ENCODE measurements around the gene EMX1. TPM values are rescaled to one million over a fixed set of nuclear protein-coding genes. Genes with fewer than 3 reads are reported as not detected.

Gene EMX1
- total RNA-seq, 2 experiments from 2014 or later: not detected

DNA sequence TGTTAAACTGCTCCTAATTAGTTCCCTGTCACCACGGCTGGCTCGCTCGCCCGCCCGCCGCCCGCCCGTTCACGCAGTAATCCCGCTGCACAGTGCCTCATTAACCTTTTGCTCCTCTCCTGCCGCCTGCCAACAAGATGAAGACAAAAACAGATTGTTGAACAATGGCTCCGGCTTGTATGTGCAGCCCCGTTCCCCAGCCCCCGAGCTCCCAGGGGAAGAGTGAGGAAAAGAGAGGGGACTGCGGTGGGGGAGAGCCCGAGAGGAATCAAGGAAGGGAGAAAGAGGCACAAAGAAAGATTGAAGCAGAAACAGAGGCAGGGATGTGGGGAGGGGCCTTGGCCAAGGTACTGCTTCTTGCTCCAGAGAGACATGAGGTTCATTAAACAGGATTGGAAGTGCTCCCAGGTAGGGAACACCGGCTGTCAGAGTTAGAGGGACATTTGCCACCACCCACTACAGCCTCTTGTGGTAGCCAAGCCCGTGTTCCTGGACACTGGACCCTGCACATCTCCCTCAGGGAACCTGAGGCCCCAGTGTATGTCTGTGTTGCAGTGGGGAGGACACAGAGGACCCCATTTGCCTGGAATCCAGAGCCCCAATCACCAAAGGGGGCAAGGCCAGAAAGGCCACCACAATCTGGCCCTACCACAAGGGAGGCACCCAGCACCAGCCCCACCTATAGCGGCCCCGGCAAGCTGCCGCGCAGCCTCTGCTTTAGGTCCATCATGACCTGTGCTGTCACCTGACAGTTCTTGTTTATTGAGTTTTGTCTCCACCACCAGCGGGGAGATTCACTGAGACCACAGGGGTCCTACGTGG, 38.1 kb downstream of the EMX1 start:
- ChIA-PET POLR2A (no interaction called here), CTCF (no interaction called here)
- no peak overlapping the region for H3K4me3 Mint-ChIP-seq
- DNase-seq (no peak), ATAC-seq (no peak)
- intact Hi-C loops (cut with DNase I, micrococcal nuclease): no loop called here
- H3K4me1 Mint-ChIP-seq: peaks cover 13% of the 10 kb centered on the region
- no peak overlapping the region for H3K27ac Mint-ChIP-seq
- H3K9me3 Mint-ChIP-seq (ENCODE audit: low read depth): no peaks in the 10 kb centered on the region
- no peaks in the 10 kb centered on the region for H3K27me3 Mint-ChIP-seq
- no peaks in the 10 kb centered on the region for H3K36me3 Mint-ChIP-seq (ENCODE audit: low read depth)

DNA sequence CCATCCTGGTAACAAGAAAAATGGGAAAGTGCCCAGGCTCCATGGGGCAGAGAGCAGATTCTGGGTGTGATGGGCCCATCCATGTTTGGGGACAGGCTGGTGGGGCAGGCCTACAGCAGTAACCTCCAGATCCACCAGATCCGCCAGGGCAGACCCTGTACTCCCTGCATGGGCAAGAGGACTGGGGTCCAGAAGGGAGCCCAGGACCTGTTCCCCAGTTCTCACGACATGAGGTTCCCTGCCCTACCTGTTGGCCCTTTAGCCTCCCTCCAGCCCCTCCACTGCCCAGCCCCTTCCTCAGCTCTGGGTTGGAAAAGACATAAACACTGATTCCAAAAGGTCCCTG, 38.7 kb downstream of the EMX1 start:
- Mint-ChIP-seq H3K27ac (no peak overlapping the region), H3K4me3 (no peak overlapping the region), H3K4me1 (peaks cover 13% of the 10 kb centered on the region), H3K36me3 (ENCODE audit: low read depth) (no peaks in the 10 kb centered on the region), H3K9me3 (ENCODE audit: low read depth) (no peaks in the 10 kb centered on the region), H3K27me3 (no peaks in the 10 kb centered on the region)
- DNase-seq (no peak), ATAC-seq (no peak)
- POLR2A ChIA-PET: no interaction called here
- intact Hi-C loops (cut with DNase I, micrococcal nuclease): no loop called here
- CTCF ChIA-PET: interaction anchor here (1.0 kb wide), 1 partner anchor 221 kb away, joined by 3 read pairs; no protein-coding TSS in a partner anchor

DNA sequence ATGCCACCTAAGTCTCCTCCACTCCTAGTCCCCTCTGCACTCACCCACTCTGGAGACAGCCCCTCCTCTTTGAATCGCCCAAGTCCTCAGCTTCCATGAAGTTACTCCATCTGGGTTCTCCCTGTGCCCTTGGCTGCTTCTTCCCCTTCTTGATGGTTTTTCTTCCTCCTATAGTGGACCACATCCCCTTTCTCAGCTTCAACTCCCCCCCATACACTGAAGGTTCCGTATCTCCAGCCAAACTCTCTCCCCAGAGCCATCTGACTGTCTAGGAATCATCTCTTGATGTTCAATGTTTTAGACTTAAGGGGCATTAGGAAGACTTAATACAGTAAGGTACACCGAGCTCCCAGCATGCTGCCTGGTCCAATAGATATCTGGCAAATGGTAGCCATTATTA, 39.6 kb downstream of the EMX1 start:
- H3K27ac Mint-ChIP-seq: no peak overlapping the region
- H3K27me3 Mint-ChIP-seq: no peaks in the 10 kb centered on the region
- H3K4me3 Mint-ChIP-seq: no peak overlapping the region
- no peaks in the 10 kb centered on the region for H3K9me3 Mint-ChIP-seq (ENCODE audit: low read depth)
- DNase-seq (no peak), ATAC-seq (no peak)
- POLR2A ChIA-PET: interaction anchor here (0.6 kb wide), 1 partner anchor 273 kb away, joined by 3 read pairs; no protein-coding TSS in a partner anchor
- H3K4me1 Mint-ChIP-seq: peaks cover 13% of the 10 kb centered on the region
- H3K36me3 Mint-ChIP-seq (ENCODE audit: low read depth): no peaks in the 10 kb centered on the region
- intact Hi-C loops (cut with DNase I, micrococcal nuclease): no loop called here
- CTCF ChIA-PET: interaction anchor here (1.0 kb wide), 1 partner anchor 220 kb away, joined by 3 read pairs; no protein-coding TSS in a partner anchor

DNA sequence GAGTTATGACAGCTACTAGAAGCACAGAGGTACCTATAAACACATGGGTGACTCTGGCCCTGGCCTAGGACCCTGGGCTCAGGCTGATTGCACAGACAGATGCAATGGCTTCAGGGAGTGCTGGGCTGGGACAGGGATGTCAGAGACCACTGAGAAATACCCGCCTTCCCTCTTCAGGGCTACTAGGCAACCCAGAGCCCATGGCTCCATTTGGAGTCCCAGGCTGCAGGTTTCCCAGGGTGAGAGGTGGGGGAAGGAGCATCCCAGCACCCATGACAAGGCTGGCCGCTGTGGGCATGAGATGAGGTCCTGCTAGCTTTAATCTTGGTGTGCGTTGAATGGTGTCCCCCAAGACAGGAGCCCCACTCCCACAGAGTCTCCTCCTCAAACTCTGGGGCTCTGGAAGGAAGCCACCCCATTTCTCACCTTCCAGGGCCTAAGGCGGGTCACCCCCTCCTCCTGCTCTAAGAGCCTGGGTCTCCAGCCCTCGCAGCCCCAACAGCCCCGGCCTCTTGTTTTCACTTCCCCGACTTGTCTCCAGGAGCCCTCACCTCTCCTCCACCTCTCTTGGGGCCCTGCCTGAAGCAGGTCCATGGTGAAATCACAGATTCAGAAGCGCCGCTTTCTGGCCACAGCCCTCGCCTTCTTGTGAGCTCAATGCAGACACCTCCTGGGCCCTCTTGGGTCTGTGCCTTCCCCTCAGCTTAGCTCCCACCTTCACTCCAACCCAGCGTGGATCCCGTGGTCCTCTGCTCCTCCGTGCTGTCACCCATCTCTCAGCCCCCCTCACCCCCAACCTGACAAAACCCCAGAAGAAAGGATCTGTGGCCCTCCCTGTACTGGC, 41.4 kb downstream of the EMX1 start:
- intact Hi-C loops (cut with DNase I, micrococcal nuclease): no loop called here
- Mint-ChIP-seq H3K4me1 (peaks cover 9% of the 10 kb centered on the region), H3K36me3 (ENCODE audit: low read depth) (no peaks in the 10 kb centered on the region), H3K27ac (no peak overlapping the region), H3K4me3 (no peak overlapping the region), H3K27me3 (no peaks in the 10 kb centered on the region), H3K9me3 (ENCODE audit: low read depth) (no peaks in the 10 kb centered on the region)
- ChIA-PET CTCF (interaction anchor here (0.8 kb wide), 1 partner anchor 25 kb away, joined by 3 read pairs; no protein-coding TSS in a partner anchor), POLR2A (no interaction called here)
- no peak for ATAC-seq
- DNase-seq: no peak

DNA sequence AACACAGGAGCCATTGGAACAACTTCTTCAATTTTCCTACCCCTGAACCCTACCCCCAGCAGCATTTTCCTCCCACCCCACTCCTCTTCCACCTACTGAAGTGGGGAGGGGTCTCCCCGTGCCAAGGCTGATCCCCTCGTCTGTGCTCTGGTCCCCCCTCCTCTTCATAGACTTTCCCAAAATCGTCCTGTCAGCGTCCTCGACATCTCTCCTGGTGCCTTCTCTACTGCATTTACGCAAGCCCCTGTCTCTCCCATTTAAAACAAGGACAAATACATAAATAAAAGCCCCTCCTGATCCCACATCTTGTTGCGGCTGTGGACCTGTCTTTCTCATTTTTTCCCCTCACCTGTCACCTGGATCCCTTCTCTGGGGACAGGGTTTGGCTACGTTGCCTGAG, 42.2 kb downstream of the EMX1 start:
- peaks cover 3% of the 10 kb centered on the region for H3K4me1 Mint-ChIP-seq
- ChIA-PET CTCF (no interaction called here), POLR2A (no interaction called here)
- ATAC-seq (no peak), DNase-seq (no peak)
- no peak overlapping the region for H3K4me3 Mint-ChIP-seq
- no peaks in the 10 kb centered on the region for H3K36me3 Mint-ChIP-seq (ENCODE audit: low read depth)
- intact Hi-C loops (cut with DNase I, micrococcal nuclease): no loop called here
- H3K9me3 Mint-ChIP-seq (ENCODE audit: low read depth): no peaks in the 10 kb centered on the region
- H3K27ac Mint-ChIP-seq: no peak overlapping the region
- no peaks in the 10 kb centered on the region for H3K27me3 Mint-ChIP-seq

DNA sequence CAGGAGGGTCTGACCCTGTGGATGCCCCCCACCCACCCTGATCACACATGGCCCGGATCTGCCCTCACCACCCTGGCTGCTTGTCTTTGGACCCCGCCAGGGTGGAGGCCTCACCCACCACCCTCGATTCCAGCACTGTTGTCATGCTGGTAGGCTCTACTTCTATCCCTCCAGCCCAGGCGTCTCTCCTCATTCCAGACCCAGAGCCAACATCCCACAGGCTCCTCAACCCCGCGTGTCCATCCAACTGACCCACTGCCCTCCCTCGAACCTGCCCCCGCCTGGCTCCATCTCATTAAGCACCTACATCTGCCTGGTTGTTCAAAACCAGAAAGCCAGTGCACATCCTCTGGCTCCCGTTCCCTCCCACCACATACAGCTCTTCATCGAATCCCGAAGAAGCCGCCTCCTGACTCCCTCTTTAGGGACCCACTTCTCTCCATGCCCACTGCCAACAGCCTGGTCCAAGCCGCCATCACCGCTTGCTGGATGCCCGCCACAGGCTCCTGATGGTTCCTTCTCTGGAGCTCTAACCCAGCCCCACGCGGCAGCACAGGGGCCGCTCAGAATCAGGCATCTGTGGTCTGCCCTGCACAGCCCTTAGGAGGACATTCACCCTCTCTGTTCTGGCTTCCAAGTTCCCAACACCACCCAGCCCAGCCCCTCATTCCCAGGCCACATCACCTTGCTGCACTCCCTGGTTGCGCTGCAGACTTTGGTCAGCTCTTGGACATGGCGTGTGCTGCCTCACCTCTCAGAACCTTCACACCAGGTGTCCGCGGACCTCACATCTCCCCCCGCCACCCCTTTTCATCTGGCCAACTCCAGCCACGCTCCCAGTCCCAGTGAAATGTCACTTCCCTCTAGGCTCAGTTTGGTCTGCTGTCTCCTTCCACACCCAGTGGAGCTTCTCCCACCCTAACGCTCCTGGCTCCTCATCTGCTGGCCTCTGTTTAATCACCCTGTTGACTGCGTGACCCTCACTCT, 43.0 kb downstream of the EMX1 start:
- ChIA-PET CTCF (no interaction called here), POLR2A (no interaction called here)
- H3K27ac Mint-ChIP-seq: no peak overlapping the region
- intact Hi-C loops (cut with DNase I, micrococcal nuclease): no loop called here
- H3K9me3 Mint-ChIP-seq (ENCODE audit: low read depth): no peaks in the 10 kb centered on the region
- H3K36me3 Mint-ChIP-seq (ENCODE audit: low read depth): no peaks in the 10 kb centered on the region
- H3K27me3 Mint-ChIP-seq: no peaks in the 10 kb centered on the region
- no peak overlapping the region for H3K4me3 Mint-ChIP-seq
- DNase-seq (no peak), ATAC-seq (no peak)
- peaks cover under 1% of the 10 kb centered on the region for H3K4me1 Mint-ChIP-seq

DNA sequence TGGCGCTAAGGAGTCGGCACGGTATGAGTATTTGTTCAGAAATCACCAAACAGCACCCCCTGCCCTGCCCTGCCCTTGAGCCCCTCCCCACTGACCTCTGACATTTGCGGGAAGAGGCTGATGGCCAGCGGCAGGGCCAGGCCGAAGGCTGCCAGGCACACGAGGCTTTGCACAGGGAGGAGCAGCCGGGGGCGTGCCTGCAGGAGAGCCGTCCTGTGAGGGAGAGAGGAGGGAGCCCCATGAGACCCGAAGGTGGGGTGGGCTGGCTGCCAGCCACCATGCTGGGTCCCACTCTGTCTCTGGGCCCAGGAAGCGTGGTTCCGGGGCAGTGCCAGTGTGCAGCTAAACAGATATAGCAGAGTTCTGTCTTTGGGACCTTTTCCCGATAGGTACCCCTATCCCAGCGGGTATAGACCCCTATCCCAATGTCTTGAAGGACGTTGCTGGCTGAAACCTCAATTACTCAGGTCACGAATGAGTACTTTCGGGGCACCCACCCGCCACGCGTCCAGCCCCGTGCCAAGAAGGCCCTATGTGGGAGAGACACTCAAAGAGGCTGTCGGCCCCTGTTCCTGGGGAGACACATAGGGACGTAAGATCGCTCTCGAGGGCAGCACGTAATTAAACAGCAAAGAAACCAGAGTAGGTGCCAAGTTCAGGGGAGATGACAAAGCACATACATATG, 43.9 kb downstream of the EMX1 start:
- Mint-ChIP-seq H3K27me3 (no peaks in the 10 kb centered on the region), H3K4me1 (no peaks in the 10 kb centered on the region), H3K9me3 (ENCODE audit: low read depth) (no peaks in the 10 kb centered on the region), H3K27ac (no peak overlapping the region), H3K36me3 (ENCODE audit: low read depth) (no peaks in the 10 kb centered on the region), H3K4me3 (no peak overlapping the region)
- intact Hi-C loops (cut with DNase I, micrococcal nuclease): no loop called here
- CTCF ChIA-PET: no interaction called here
- POLR2A ChIA-PET: no interaction called here
- ATAC-seq: no peak
- no peak for DNase-seq

DNA sequence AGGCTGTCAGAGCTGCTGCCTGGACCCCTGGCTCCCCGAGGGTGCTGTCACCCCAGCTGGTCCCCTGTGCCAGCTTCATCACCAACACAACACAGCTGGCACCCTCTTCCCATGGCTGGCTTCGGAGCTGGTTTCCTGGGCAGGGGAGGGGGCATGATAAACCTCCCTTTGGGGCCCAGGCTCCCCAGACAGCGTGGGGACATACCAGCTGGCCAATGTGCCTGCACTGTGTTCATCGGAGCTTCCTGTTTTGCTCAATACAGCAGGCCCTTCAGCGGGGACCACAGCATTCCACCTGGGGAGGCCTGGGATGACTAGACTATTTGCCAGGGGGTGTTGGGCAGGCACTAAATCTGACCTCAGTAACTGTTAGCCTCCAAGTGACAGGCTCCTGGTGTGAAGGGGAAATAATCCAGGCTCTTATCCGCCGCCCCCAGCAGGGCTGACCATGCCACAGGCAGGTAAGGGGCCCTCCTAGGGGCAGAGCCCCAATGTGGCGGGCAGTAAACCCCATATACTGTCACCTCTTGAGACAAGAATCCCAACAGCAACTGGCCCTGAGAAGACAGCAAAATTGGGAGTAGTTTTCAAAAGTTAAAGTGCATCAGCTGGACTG, 44.6 kb downstream of the EMX1 start:
- CTCF ChIA-PET: no interaction called here
- Mint-ChIP-seq H3K36me3 (ENCODE audit: low read depth) (no peaks in the 10 kb centered on the region), H3K4me3 (no peak overlapping the region), H3K27me3 (no peaks in the 10 kb centered on the region), H3K4me1 (no peaks in the 10 kb centered on the region), H3K27ac (no peak overlapping the region), H3K9me3 (ENCODE audit: low read depth) (no peaks in the 10 kb centered on the region)
- intact Hi-C loops (cut with DNase I, micrococcal nuclease): no loop called here
- ATAC-seq (no peak), DNase-seq (no peak)
- POLR2A ChIA-PET: no interaction called here

DNA sequence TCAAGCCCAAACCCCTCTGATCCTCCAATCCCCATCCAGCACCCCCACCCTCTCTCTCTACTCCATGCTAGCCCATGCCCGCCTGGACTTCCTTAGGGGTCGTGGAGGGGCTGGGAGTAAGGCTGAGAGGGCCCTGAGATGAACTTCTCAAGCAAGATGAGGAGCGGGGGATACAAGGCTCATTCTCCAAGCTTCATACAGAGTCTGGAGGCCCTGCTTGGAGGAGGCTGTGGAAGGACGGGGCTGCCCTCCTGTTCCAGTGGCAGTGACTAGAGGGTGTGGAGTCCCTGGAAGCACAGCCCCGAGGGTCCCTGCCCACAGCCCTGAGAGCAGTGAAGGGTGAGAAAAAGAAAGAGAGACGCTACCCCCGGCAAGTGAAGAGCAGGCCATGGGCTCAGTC, 45.6 kb downstream of the EMX1 start:
- Mint-ChIP-seq H3K27me3 (no peaks in the 10 kb centered on the region), H3K4me3 (no peak overlapping the region), H3K36me3 (ENCODE audit: low read depth) (no peaks in the 10 kb centered on the region), H3K9me3 (ENCODE audit: low read depth) (no peaks in the 10 kb centered on the region), H3K4me1 (no peaks in the 10 kb centered on the region), H3K27ac (no peak overlapping the region)
- intact Hi-C loops (cut with DNase I, micrococcal nuclease): no loop called here
- ATAC-seq: no peak
- ChIA-PET POLR2A (no interaction called here), CTCF (interaction anchor here (0.6 to 1.0 kb wide), 2 partner anchors 11 to 250 kb away, joined by 3 read pairs; no protein-coding TSS in a partner anchor)
- DNase-seq: no peak

DNA sequence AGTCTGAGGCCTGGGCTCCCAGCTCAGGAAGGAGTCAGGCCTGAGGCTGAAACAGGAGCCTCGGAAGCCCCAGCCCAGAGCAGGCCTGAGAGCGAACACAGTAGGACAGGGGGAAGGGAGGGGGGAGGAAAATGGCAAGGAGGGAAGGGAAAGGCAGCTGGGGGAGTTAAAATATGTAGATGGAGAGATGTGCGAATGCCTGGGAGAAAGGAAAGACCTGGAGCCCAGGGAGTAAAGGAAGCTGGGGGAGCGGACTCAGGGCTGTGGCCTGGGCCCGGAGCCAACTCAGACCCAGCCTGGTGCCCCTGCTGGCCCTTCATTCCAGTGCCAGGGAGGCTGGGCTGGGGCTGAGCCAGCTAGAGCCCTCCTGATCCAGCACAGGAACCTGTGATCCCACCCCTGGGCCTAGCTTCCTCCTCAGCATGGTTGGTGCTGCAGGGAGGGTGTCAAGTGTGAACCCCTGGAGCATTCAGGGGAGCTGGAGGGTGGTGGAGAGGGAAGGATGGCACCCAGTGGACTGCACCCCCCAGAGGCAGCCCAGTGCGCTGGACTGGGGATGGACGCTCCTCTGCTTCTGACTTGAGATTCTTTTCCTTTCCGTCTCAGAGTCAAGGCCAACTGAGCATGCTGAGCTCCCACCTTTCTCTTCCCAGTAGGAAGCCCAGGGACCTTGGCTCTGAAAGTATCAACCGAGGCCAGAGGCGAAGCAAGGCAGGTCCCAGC, 46.3 kb downstream of the EMX1 start:
- H3K27ac Mint-ChIP-seq: no peak overlapping the region
- no peaks in the 10 kb centered on the region for H3K36me3 Mint-ChIP-seq (ENCODE audit: low read depth)
- ATAC-seq: no peak
- no peaks in the 10 kb centered on the region for H3K27me3 Mint-ChIP-seq
- DNase-seq: no peak
- CTCF ChIA-PET: interaction anchor here (0.6 to 1.0 kb wide), 2 partner anchors 11 to 249 kb away, joined by 3 to 4 read pairs; no protein-coding TSS in a partner anchor
- intact Hi-C loops (cut with DNase I, micrococcal nuclease): no loop called here
- no peak overlapping the region for H3K4me3 Mint-ChIP-seq
- H3K9me3 Mint-ChIP-seq (ENCODE audit: low read depth): no peaks in the 10 kb centered on the region
- no peaks in the 10 kb centered on the region for H3K4me1 Mint-ChIP-seq
- POLR2A ChIA-PET: no interaction called here
